ENCODE results near the gene PRR7.

DNA sequence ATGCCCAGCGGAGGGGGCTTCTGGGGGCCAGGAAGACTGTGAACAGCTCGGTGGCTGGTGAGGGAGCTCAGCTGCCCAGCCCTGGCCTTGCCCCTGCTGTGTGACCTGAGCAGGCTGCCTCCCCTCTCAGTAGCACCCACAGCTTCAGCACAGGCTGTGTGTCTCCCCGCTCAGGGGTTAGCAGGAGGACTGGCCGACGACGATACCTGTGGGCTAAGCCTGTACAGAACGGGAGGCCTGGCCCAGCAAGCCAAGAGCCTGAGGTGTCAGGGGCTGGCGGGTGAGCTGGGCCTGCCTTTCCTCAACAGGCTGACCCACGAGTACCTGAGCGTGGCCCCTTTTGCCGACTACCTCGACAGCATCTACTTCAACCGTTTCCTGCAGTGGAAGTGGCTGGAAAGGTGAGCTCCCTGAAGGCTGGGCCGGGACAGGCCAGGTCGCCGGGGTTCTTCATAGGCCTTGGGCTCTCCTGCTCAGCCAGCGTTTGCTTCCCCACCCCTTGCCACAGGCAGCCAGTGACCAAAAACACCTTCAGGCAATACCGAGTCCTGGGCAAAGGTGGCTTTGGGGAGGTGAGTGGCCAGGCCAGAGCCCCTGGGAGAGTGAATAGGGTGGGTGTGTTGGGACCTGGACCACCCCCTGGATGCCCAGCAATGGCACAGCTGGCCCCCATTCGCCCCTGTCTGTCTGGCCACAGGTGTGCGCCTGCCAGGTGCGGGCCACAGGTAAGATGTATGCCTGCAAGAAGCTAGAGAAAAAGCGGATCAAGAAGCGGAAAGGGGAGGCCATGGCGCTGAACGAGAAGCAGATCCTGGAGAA, 13.6 kb upstream of the PRR7 start:
- TF ChIP-seq CAMTA2 (CRISPR knock-in tag; IDR thresholded peaks at IDR 0.05; ENCODE audit: borderline replicate concordance), result no peak
- no peak for TF ChIP-seq ETV5 (CRISPR knock-in tag; IDR thresholded peaks at IDR 0.05; ENCODE audit: borderline replicate concordance)
- no peak for TF ChIP-seq KDM5B (CRISPR knock-in tag; IDR thresholded peaks at IDR 0.05; ENCODE audit: borderline replicate concordance)
- no peak for TF ChIP-seq SETDB1 (CRISPR knock-in tag; IDR thresholded peaks at IDR 0.05; ENCODE audit: borderline replicate concordance)
- TF ChIP-seq ZNF234 (CRISPR knock-in tag; conservative IDR thresholded peaks at IDR 0.05), result no peak
- TF ChIP-seq REST (IDR thresholded peaks at IDR 0.05; ENCODE audit: borderline replicate concordance in 1 of 2, low read depth in 1 of 2, low read length in 2 of 2), result no peak
- TF ChIP-seq ZSCAN9 (CRISPR knock-in tag; IDR thresholded peaks at IDR 0.05; ENCODE audit: borderline replicate concordance), result no peak
- TF ChIP-seq, protein P1, sequence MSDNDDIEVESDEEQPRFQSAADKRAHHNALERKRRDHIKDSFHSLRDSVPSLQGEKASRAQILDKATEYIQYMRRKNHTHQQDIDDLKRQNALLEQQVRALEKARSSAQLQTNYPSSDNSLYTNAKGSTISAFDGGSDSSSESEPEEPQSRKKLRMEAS (IDR thresholded peaks at IDR 0.05), result no peak
- no peak for TF ChIP-seq NR2C2 (CRISPR knock-in tag; IDR thresholded peaks at IDR 0.05; ENCODE audit: borderline replicate concordance)
- TF ChIP-seq ZFP62 (CRISPR knock-in tag; IDR thresholded peaks at IDR 0.05), result no peak
- no peak for TF ChIP-seq HNF1B (CRISPR knock-in tag; IDR thresholded peaks at IDR 0.05)
- TF ChIP-seq JUNB (CRISPR knock-in tag; IDR thresholded peaks at IDR 0.05; ENCODE audit: borderline replicate concordance), result no peak
- no peak for TF ChIP-seq SAP130 (CRISPR knock-in tag; IDR thresholded peaks at IDR 0.05; ENCODE audit: low read depth)
- no peak for TF ChIP-seq BRCA1 (CRISPR knock-in tag; IDR thresholded peaks at IDR 0.05)

Data from HepG2 (cell line).